Left ventricle myocardium inferior (tissue), 1 donor: ENCODE data around the gene FOXO3. TPM values are rescaled to one million over a fixed set of nuclear protein-coding genes. Genes with fewer than 3 reads are reported as not detected.

ENCODE experiments used
- DNase-seq: peaks from one replicate; pipeline ENCODE4 v3.0.0-alpha.2; 2020
- H3K27ac ChIP-seq: fragments of 200-600 bp; replicated peaks from 2 replicates; pipeline ENCODE4 v1.8.0; 2021
- H3K27me3 ChIP-seq: fragments of 200-600 bp; 2 replicates; pipeline ENCODE4 v1.8.0; 2021; ENCODE audit warnings: low read depth
- H3K36me3 ChIP-seq: fragments of 200-600 bp; 2 replicates; pipeline ENCODE4 v1.8.0; 2021
- H3K4me1 ChIP-seq: fragments of 200-600 bp; 2 replicates; pipeline ENCODE4 v1.8.0; 2021
- H3K4me3 ChIP-seq: fragments of 200-600 bp; 2 replicates; pipeline ENCODE4 v1.8.0; 2021; ENCODE audit warnings: mild to moderate bottlenecking, moderate library complexity
- H3K9me3 ChIP-seq: fragments of 200-600 bp; replicated peaks from 2 replicates; pipeline ENCODE4 v1.8.0; 2021
- intact Hi-C: fragments of 100-400 bp; cut with micrococcal nuclease; formaldehyde crosslinking; loops from one replicate; pipeline ENCODE4 v1.11.0; 2022
- total RNA-seq: library from RNA; stranded (reverse); fragmentation: NEBNext Ultra II Directional; extraction: Animal tissue kit (Norgen Biotek cat#: 25700); gene quantifications from one replicate; pipeline ENCODE4 v1.2.1, GENCODE V29; 2021
- TF ChIP-seq, protein P1 (sequence below): fragments of 200-600 bp; IDR thresholded peaks from 2 replicates; pipeline ENCODE4 v1.8.0; 2021; ENCODE audit warnings: antibody characterized with exemption, mild to moderate bottlenecking, borderline replicate concordance
- donor health status: DM: no; HTN: yes; CAD: no; lungs with severe emphysema.

FOXO3 gene
- total RNA-seq, 1 donor from 2014 or later, result 34.8 TPM

DNA sequence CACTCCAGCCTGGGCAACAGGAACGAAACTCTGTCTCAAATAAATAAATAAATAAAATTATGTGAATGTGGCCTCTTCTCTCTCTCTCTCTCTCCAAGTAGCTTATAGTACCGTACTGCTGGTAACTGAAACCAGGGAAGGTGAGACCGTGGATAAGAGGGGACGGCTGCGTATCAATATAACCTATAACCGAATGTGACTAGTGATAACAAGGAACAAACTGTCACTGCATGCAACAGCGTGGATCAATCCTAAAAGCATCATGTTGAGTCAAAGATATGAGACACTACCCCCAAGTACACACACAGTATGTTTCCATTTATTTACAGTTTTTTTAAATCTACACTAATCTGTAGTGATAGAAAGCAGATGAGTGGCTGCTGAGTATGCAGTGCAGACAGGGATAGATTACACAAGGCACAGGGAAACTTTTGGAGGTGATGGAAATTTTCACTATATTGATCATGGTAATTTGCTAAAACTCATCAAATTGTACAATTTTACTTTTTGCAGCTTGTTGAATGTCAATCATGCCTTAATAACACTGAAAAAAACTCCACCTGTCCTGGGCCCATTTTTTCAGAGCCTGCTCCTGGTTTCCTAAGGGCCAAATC lies 166.1 kb downstream of the FOXO3 start:
- Histone ChIP-seq H3K4me3 (no peak overlapping the region), H3K36me3 (no peaks in the 10 kb centered on the region), H3K9me3 (peaks cover 15% of the 10 kb centered on the region), H3K4me1 (peaks cover under 1% of the 10 kb centered on the region), H3K27ac (no peak overlapping the region), H3K27me3 (no peaks in the 10 kb centered on the region)
- no peak for DNase-seq
- intact Hi-C loops, result no loop called here
- TF ChIP-seq, protein P1, sequence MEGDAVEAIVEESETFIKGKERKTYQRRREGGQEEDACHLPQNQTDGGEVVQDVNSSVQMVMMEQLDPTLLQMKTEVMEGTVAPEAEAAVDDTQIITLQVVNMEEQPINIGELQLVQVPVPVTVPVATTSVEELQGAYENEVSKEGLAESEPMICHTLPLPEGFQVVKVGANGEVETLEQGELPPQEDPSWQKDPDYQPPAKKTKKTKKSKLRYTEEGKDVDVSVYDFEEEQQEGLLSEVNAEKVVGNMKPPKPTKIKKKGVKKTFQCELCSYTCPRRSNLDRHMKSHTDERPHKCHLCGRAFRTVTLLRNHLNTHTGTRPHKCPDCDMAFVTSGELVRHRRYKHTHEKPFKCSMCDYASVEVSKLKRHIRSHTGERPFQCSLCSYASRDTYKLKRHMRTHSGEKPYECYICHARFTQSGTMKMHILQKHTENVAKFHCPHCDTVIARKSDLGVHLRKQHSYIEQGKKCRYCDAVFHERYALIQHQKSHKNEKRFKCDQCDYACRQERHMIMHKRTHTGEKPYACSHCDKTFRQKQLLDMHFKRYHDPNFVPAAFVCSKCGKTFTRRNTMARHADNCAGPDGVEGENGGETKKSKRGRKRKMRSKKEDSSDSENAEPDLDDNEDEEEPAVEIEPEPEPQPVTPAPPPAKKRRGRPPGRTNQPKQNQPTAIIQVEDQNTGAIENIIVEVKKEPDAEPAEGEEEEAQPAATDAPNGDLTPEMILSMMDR, result no peak

DNA sequence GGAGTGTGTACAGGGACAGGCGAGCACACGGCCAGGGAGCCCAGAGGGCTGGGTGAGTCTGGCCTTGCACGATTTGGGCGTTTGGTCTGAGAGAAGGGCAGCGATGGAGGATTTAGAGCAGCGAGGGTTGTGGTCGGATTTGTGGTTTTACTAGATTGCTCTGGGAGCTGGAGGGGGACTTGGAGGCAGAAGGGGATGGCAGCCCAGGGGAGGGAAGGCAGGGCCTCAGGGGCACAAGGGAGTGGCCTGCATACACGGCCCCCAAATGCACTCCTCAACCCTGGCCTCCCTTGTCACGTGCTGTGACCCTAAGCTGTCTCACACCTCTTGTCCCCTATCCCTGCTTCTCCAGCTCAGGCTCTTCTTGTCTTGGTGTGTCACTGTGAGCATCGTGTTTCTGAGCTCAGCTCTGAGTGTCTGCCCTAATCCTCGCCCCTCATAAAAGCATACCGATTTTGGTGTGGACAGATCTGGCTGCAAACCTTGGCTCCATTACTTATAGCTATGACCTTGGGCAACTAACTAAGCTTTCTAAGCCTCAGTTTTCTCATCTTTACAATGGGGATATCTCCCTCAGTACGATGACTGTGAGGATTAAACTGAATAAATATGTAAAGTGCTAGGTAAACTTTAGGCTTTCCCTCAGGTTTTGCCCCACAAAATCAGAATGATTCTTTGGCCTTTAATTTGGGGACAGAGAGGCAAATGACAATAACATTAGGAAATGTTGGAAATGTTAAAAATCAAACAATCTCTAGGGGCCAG lies 167.4 kb downstream of the FOXO3 start:
- H3K27me3 ChIP-seq, result no peaks in the 10 kb centered on the region
- no peak for DNase-seq
- no peak overlapping the region for H3K27ac ChIP-seq
- no peaks in the 10 kb centered on the region for H3K36me3 ChIP-seq
- peaks cover 13% of the 10 kb centered on the region for H3K9me3 ChIP-seq
- no peak overlapping the region for H3K4me3 ChIP-seq
- TF ChIP-seq, protein P1, result no peak
- intact Hi-C loops, result no loop called here
- no peaks in the 10 kb centered on the region for H3K4me1 ChIP-seq

DNA sequence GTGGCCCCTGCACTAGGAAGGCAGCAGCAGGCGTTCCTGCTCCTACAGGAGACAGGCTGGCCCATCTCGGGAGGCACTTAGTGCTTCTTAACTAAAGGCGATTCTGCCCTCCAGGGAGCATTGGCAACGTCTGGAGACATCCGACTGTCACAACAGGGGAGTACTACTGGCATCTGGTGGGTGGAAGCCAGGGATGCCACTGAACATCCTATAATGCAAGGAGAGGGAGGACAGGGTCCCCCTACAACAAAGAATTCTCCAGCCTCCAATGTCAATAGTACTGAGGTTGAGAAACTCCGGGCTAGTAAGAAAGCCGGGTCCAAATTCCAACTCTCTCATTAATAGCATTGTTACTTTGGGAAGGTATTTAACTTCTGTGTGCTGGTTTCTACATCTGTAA lies 168.1 kb downstream of the FOXO3 start:
- DNase-seq, result no peak
- H3K36me3 ChIP-seq, result no peaks in the 10 kb centered on the region
- intact Hi-C loops, result no loop called here
- TF ChIP-seq, protein P1, result no peak
- H3K4me3 ChIP-seq, result no peak overlapping the region
- H3K4me1 ChIP-seq, result no peaks in the 10 kb centered on the region
- H3K27me3 ChIP-seq, result no peaks in the 10 kb centered on the region
- peaks cover 6% of the 10 kb centered on the region for H3K9me3 ChIP-seq
- H3K27ac ChIP-seq, result no peak overlapping the region

DNA sequence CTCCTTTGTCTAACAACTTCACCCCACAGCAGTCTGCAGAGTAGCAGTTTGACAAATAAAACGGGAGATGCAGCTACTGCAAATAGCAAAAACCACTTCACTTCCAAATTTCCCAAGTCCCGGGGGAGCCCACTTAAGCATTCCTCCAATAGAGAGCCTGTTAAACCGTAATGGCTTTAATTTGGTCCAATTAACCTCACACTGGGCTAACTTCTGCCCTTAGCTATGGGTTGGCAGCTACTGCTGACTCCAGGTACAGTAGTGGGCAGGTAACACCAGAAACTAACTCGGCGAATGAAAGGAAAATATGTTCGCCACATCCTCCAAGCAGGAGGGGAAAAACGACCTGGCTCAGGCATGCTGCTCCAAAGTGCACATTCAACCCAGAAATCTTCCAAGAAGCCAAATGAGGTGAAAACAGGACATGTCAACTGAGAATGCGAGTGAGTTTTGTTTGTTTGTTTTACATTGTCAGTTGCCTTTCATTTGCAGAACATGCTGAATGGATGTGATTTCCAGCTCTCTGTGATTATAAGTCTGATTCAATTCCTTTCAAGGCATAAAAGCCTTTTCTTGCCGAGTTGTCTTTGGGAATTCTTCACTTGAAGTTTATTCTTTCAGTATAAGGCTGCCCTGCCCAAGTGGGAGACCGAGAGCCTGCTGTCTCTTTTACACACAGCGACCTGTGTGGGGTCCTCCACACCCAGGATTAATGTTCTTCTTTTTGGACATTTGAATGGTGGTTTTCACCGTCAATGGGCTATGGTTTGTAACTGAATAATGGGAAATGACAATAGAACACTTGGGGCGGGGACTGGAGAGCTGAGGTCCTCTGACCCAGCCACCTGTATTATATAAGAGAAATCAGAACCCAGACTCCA lies 170.2 kb downstream of the FOXO3 start:
- Histone ChIP-seq H3K27ac (no peak overlapping the region), H3K36me3 (no peaks in the 10 kb centered on the region), H3K4me3 (peak overlapping the region; percentile 24), H3K27me3 (no peaks in the 10 kb centered on the region), H3K9me3 (no peaks in the 10 kb centered on the region), H3K4me1 (no peaks in the 10 kb centered on the region)
- intact Hi-C loops, result no loop called here
- TF ChIP-seq, protein P1, result no peak
- DNase-seq, result no peak

DNA sequence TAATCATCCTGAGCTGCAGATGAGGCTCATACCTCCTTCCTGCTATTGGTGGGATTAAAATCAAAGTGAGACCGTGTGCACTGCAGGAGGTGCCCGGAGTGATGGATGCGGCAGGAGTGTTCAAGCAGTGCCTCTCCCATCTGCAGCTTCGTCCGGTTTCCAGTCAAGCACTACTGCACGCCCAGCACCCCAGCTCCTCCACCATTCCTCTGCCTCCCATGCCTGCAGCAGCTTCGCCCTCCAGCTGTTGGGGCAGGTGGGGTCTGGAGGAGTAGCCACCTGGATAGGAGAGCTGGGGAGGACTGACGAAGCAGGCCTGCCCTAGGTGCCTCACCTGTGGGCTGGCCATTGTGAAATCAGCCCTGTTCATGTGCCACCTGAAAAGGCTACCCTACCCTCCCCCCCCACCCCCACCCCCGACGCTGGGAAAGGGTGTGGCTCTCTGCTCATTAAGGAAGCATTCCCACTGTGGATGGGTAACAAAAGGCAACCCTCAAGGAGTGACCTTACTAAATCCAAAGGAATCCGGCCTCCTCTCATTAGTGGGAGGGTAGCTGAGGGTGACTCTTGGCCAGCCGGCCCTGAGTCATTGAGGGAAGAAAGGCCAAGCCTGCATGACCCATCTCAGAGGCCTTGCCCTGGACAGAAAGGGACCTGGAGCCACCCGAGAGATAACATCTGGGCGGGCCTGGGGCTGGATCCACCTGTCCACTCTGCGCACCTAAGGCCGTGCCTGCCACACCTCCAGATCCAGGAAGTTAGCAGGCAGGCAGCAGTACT lies 171.6 kb downstream of the FOXO3 start:
- no peak overlapping the region for H3K27ac ChIP-seq

More for the DNA sequence above, 171.6 kb downstream of the FOXO3 start:
- no peak overlapping the region for H3K4me3 ChIP-seq
- no peak for DNase-seq
- no peaks in the 10 kb centered on the region for H3K27me3 ChIP-seq
- H3K9me3 ChIP-seq, result no peaks in the 10 kb centered on the region
- peaks cover 13% of the 10 kb centered on the region for H3K4me1 ChIP-seq
- TF ChIP-seq, protein P1, result no peak
- H3K36me3 ChIP-seq, result no peaks in the 10 kb centered on the region
- intact Hi-C loops, result no loop called here
